ENCODE data around the gene GALNT3.

GALNT3 gene

DNA sequence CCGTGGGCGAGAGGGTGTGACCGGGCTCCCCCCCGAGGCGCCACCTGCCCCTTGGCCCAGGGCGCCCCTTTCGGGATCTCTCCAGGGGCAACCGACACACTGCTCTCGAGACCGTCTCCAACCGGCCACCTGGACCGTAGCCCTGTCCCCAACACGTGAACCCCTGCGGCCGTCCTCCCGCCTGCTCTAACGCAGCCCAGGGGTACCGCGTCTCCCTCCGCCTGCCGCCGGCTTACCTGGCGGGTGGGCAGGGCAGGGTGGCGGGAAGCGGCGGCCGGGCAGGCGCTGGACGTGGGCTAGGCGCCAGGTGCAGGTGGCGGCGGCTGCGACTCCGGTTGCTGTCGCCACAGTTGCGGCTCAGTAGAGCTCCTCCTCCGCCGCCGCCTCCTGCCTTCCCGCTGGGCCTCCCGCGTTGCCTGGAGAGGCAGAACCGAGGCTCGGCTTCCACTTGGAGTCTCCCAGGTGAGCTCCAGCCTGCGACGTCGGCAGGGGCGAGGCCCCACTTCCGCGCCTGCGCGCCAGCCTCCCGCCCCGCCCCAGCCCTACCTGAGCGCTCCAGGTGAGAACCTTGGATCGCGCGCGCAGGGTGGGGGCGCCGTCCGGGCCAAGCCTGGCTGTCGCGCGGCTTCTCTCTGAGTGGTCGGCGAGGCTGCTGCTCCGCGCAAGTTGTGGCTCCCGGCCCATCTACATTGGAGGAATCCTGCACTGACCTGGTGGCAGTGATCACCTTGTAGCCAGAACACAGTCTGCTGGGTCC lies at the start of gene GALNT3:
Gene GALNT3 (minus strand): TSS at position 469 of the 757 bp plus-strand sequence. CDS start 23,547 bp downstream, outside the sequence.
- peak; percentile 17 for DNase-seq (ENCODE audit: low spot score)

GRCh38 chr2:165843351-165843750 lies 49.3 kb upstream of the GALNT3 start:
- DNase-seq (ENCODE audit: low spot score) = no peak

- no peak for DNase-seq (ENCODE audit: low spot score)
Measured at GRCh38 chr2:165840333-165840958, 46.4 kb upstream of the GALNT3 start.

DNA sequence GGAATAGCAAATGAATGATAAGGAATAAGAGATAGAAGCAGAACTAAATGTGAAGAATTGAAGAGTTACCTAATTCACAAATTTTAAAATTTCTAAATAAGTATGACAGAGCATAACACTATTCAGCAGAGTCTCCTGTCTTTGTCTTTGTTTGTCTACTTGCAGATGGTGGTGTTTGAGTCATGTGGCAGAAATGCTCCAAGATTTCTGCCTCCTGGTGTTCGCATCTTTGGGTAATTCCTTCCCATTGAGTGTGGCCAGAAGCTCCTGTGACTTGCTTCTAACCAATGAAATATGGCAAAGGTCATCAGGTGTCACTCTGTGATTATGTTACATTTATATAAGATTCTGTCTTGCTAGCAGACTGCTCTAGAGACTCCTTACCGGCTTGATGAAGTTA lies 45.6 kb upstream of the GALNT3 start:
- DNase-seq (ENCODE audit: low spot score) = no peak

GRCh38 chr2:165837122-165837521 lies 43.1 kb upstream of the GALNT3 start:
- no peak for DNase-seq (ENCODE audit: low spot score)

DNA sequence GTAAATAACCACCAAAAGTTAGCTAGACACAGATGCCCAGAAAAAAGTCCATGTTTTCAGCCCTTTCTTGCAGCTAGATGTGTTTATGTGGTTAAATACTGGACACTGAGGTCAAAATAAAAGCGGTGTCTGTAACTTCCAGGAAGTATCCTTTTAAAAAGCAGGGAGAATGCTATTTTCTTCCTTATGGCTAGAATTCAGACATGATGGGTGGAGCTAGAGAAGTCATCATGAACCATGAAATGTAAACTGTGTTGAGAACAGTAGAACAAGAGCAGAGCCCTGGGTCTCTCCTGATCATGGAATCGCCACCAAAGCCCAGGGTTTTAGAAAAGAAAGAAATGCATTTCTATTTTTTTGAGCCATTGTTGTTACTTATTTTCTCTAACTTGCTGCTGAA lies 41.3 kb upstream of the GALNT3 start:
- DNase-seq (ENCODE audit: low spot score) = no peak

GRCh38 chr2:165833156-165833555 lies 39.1 kb upstream of the GALNT3 start:
- DNase-seq (ENCODE audit: low spot score) = no peak

DNA sequence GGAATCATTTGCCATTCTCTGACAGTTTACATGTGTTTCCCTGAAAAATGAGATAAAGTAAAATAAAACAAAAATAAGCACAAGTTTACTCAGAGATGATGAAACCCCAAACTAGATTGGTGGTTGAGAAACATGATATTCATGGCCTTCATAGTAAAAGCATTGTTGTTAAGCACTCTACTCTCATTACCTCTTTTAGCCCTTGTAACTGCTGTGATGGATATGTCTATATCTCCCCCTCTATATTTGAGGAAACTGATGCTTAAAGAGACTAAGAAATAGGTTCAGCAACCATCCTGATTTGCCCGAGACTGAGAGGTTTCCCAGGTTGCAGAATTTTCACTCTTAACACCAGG lies 33.9 kb upstream of the GALNT3 start:
- no peak for DNase-seq (ENCODE audit: low spot score)

- no peak for DNase-seq (ENCODE audit: low spot score)
Measured at GRCh38 chr2:165827016-165827920, 33.2 kb upstream of the GALNT3 start.

- no peak for DNase-seq (ENCODE audit: low spot score)
Measured at GRCh38 chr2:165825041-165825440, 31.0 kb upstream of the GALNT3 start.

DNA sequence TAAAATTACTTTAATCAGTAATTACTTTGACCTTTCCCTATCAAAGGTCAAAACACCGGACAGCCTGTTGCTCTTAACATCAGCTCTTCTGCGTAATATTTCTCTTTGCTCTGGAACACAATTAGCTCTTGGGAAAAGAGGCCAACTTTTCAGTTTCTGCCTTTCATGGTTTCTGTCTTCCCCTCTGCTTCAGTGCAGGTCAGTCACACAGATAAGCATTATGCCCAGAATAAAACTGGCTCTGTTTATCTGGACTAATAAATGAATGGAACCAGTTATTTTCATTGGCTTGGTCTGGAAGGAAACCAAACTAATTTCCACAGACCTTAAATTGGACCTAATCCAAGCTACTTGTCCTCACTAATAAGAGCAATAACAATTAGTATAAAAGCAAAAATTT lies 26.2 kb upstream of the GALNT3 start:
- DNase-seq (ENCODE audit: low spot score) = no peak

DNA sequence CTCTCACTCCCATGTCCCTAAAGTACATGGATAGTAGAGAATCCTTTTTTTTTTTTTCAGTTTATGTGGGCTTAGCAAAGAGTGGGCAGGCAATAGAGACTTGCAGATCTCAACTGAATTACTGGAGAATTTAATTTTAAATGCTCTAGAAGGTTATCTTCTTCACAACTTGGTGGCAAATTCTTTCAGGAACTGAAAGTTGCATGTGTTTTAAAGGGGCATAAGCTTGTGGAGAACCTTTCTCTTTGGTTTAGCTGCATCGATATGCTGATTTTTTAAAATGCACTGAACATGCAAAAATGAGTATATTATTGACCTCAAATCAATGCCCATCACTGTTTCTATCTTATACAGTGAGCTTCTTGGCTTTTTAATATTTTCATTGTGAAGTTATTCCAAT lies 24.9 kb upstream of the GALNT3 start:
- DNase-seq (ENCODE audit: low spot score) = no peak

DNA sequence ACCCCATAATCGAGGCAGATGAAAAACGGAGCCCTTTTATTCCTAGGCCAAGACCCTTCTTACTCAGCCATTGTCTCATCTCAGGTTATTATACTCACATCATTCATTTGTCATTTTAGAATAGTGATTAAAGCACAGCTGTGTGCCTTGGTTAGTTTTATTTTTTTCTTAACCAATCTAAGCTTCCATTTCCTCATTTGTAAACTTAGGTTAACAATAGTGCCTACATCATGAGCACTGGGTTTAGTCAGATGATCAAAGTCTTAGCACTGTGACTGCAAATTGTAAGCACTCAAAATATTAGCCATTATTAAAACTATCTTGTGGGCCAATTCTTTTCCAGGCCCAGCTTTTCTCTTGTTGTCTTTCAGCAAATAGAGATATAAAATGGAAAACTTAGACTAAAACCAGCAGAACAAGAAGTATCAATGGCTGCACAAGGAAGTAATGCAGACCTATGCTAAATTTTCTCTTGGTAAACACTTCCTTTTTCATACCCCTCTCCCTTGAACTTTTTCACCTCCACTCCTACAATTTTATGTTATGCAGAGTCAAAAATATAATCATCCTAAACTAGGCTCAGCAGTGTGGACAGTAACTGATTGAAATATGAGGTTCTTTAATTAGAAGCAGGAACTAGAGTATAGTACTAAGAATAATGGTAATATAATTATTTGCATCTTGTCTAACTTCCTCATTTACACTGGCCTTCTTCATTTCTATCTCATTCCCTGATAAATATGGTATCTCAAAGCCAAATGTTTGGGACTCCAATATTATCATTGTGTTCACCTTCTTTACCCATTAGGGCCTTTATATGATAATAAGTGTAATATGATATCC lies 21.5 kb upstream of the GALNT3 start:
- DNase-seq (ENCODE audit: low spot score) = no peak

- DNase-seq (ENCODE audit: low spot score) = no peak
Measured at GRCh38 chr2:165814473-165814872, 20.4 kb upstream of the GALNT3 start.

DNA sequence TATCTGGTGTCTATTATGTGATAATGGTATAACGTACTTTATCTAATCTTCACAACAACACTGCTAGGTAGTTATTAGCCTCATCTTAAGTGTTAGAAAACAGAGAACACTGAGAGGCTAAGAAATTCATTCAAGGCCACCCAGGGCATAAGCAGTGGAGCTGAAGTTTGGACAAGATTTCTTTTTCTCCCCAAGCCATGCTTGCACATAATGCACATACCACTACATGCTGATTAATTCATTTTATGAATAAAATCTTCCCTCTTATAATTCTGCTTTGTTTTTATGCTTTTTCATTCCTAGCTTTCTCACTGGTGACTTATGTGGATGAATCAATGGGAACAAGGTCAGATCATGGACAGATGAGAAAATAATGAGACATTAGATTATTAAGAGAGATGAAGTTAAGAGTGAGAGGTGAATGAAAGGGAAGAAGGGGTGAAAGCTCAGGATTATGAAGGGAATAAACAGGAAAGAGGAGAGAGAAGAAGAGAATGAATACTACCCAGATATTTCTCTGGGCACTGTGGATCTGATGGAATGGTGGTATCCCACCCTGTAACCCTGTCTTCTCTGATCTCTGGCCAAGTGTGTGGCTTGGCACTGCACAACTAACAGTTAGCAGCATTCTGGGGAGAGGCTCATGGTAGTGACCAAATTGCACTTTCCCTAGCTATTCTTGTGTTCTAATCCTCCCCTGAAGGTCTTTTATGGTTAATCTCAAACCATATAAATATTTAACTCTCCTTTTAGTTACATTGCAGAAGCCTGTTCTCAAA lies 17.7 kb upstream of the GALNT3 start:
- no peak for DNase-seq (ENCODE audit: low spot score)

DNA sequence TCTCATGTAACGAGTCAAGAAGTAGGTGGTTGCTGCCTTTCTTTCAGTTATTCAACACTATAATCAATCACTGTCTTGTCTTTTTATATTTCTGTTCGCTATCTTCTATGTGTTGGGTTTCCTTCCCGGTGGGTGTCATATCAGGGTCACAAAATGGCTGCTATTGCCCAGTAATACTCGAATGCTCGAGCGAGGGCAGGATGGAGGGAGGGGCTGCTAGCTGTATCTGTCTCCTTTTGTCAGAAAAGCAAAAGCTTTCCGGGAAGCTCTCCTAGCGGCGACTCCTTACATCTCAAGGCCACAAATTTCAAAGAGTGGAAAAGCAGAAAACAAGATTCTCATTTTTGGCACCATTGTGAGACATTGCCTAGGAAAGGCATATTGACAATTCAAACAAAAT lies 16.4 kb upstream of the GALNT3 start:
- no peak for DNase-seq (ENCODE audit: low spot score)

DNA sequence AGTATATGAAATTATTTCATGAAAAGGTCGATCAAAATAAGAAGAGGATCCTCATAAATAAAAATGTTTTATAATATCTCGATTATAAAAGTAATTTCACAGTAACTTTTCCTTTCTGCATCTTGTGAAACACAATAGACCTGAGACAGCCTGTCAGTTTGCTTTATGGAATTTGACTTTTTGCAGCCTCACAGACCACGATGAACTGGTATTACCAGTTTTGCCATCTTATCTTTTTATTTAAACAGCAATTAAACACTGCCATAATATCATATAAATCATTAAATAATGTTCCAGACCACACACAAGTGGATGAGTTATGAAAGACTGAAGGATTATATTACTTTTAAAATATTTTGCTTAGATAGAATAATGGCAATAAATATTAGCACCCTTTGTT lies 10.7 kb upstream of the GALNT3 start:
- no peak for DNase-seq (ENCODE audit: low spot score)

GRCh38 chr2:165803123-165803760 lies 9.2 kb upstream of the GALNT3 start:
- DNase-seq (ENCODE audit: low spot score) = no peak

- no peak for DNase-seq (ENCODE audit: low spot score)
Measured at GRCh38 chr2:165801176-165801575, 7.1 kb upstream of the GALNT3 start.

DNA sequence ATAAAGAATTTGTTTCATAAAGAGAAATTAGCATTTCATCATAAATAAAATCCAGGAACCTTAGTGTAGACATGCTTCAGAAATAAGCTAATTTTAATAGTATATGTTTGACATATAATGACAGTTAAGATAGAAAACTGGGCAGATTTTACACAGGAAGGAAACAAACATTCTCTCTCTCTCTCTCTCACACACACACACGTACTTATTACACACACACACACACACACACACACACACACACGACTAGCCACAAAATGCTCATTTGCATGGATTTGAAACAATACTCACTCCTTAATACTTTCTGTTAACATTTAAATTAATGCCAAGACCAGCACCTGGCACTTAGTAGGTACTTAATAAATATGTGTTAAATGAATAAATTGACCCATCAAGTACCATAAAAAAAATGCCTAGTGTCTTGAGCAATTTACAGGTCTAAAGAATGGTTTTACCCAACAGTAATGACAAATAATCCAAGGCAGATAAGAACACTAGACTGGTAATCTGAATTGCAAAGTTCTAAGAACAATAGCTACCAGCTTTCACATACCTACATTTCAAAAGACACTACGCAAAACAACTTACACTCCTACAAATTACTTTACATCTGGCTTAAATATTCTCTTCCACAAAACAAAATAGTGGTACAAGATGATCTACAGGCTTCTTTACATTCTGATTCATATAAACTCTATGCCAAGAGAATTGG lies 2.9 kb upstream of the GALNT3 start:
- no peak for DNase-seq (ENCODE audit: low spot score)
